Activated gamma-delta T cell (primary cell): Measurements from ENCODE around the gene NR6A1.
"Not testable (repeated sequence)": the region's sequence is repeated elsewhere in the genome, so short reads cannot be mapped to it uniquely, and the experiment has no call there.

ENCODE experiments used
- DNase-seq: peaks from one replicate; lab custom pipeline; 2025; lab: John Stamatoyannopoulos, UW

Gene NR6A1

GRCh38 chr9:124615840-124616239 is 155.3 kb downstream of the NR6A1 start:
- not testable (repeated sequence) for DNase-seq

DNA sequence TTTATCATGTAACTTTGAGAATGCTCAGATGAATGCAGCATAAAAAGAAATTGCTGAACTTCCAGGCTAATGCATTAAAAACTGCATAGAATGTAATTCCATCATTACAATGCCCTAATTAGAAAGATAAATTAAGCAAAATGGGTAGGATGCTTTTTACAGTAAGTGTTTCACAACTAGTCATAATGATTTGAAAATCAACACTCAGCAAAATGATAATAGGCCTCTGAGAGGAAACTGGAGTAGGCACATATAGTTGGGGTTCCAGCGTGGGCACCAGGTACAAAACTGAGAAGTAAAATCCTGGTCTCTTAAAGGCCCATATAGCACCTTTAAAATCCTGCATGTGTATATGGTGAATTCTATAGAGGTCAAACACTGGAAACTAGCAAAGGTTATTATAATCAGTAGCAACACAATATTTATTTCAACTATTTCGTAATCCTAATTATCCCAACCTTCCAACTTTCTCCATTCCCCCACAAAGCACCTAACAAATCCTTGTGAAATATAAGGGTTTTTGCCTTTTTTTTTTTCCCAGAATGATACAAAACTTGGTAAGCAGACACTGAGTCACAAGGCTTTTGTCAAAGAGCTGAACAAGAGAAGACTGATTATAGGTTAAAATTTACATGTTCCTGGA is 155.9 kb downstream of the NR6A1 start:
- no peak for DNase-seq

GRCh38 chr9:124613849-124614248 is 157.3 kb downstream of the NR6A1 start:
- no peak for DNase-seq

DNA sequence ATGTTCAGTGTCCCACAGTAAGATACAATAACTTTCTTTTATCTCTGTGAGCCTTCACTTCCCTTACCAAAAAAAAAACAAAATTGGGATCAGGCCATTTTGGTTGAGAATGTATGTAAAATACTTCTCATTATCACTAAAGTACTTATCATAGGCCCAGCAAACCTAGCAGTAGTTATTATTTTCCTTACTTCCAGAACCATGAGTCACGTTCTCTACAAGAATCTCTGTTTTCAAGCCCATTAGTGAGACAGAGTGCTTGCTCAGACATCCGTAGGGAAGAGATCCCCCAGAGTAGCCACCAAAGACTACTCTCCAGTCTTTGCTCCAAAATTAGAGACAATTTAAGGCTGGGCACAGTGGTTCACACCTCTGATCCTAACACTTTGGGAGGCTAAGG is 160.0 kb downstream of the NR6A1 start:
- DNase-seq = no peak

- no peak for DNase-seq
Observed at GRCh38 chr9:124606027-124606426, 165.1 kb downstream of the NR6A1 start.

DNA sequence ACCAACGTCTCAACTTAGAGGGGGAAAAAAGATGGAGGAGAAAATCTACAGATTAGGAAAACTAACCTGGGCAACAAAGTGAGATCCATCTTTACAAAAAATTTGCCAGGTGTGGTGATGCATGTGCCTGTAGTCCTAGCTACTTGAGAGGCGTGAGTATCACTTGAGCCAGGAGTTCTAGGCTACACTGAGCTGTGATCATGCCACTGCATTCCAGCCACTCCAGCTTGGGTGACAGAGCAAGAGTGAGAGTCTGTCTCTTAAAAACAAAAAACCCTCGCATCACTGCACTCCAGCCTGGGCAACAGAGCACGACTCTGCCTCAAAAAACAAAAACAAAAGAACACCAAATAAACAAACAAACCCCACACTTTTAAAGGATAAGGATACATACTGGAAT is 165.9 kb downstream of the NR6A1 start:
- DNase-seq = no peak

GRCh38 chr9:124602632-124603031 is 168.5 kb downstream of the NR6A1 start:
- no peak for DNase-seq

DNA sequence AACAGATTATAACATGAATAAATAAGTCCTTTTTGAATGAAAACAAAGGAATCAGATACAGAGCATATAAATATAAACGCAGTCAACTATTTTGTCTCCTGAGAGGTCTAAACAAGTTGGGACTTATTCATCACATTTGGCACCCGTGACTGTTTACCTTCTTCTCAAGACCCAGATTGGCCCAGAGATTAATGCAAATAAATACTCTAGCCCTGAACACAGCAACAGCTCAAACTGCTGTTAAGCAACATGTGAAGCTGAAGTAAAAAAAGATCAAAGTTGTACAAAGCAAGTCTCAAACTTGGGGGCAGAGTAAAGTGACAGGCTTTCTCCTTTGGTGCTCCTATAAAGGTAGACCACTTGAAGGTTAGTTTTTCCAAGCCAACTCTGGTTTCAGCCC is 168.9 kb downstream of the NR6A1 start:
- no peak for DNase-seq

DNA sequence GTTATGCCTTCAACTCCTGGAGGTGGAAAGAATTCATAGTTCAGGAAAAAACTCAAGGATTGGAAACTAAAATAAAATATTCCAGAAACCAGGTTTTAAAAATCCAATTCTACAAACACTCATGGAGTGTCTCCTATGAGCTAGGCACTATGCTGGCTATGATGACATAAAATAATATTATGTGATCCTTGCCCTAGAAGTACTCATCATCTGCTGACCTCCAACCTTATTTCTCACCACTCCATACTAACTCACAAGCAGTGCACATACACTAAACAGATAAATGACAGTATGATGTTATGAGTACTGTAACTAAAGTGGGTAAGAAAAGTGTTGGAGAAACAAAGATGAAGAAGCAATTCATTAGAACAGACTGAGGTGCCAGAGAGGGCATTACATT is 170.7 kb downstream of the NR6A1 start:
- no peak for DNase-seq

GRCh38 chr9:124599121-124599795 is 171.9 kb downstream of the NR6A1 start:
- DNase-seq = no peak

DNA sequence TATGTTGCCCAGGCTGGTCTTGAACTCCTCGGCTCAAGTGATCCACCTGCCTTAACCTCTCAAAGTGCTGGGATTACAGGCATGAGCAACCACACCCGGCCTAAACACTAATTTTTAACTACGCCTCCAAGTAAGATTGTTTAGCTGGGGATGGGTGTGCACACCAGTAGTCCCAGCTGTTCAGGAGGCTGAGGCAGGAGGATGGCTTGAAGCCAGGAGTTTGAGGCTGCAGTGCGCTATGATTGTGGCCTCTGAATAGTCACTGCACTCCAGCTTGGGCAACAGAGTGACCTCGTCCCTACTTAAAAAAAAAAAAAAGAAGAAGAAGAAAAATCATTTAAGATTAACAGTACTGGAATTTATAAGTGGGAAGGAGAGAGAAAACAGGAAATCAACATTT is 173.1 kb downstream of the NR6A1 start:
- DNase-seq = no peak

DNA sequence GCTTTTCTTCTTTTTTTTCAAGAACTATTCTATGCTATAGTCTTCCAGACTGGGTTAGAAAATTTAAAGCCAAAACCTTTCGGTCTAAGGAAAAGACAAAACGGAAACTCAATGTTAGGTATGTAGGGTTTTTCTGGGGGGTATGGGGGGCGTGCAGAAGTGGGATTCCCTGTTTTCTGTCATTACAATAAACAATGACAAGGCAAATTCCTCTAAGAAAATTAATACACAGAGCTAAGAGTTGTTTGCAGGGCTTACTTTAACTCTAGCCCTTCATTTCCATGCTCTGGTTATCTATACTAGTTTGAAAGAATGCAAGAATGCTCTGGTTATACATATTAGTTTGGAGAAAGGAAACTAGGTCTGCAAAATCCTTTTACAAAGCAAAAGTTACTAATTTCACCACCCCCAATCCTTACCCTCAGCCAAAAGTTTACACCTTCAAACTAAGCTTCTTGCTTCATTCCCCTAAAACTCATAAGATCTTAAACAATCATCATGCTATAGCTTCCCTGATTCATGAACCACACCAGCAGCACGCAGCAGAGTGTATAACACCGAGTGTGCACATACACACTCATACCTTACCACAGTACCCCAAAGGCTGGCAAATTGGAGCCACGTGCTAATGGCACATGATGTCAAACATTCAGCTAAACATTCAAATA is 174.8 kb downstream of the NR6A1 start:
- DNase-seq = no peak

DNA sequence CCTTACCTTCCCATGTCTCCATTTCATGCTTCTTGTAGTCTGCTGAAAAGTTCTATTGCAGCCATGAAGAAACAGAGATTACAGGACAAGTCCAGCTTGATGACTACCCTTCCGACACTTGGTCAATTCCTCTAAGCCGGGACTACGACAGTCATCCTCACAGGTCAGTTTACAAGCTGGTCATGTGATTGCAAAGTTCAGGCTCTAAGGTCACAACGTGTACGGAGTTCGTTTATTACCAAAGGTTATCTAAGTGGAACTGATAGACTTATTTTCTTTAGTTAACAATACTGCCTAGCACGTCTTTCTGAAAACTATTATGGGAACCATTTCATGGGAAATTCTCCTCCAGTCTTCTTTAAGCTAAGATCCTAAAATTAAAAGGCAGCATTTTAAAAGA is 175.4 kb downstream of the NR6A1 start:
- no peak for DNase-seq

DNA sequence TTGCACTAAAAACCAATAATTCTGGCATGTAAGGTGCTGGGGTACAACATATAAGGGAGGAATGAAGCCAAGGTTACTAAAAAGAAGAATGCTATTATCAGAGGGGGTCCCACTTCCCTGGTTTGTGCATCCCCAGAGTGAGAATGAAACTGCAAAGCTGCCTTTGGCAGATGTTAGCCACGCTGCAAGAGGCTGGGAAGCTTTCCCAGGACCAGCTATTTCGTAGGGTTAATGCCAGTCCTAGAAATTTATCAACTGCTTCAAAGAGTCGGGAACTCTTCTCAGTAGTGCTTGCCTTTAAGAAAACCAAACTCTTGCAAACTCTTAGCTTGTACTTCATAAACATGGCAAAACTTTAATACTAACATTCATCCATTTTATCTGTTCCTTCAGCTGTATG is 176.4 kb downstream of the NR6A1 start:
- no peak for DNase-seq

- DNase-seq = no peak
Observed at GRCh38 chr9:124594225-124594624, 176.9 kb downstream of the NR6A1 start.

DNA sequence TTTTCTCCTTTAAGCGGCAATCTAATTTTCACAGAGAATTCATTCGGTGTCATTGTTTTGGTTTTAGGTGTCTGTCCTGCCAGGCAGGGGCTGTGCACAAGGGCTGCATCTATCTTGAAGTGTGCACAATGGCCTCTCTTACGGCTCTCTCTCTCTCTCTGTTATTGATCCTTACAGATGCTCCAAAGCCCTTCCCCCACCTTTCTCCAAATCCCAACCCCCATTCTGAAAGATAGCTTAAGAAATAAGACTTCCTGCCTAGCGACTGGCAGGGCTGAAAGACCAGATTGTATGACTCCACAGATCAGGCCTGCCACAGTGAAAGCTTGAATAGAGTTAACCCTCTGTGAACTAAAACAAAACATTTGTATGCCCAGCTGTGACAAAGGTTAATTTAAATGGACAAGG is 177.5 kb downstream of the NR6A1 start:
- DNase-seq = no peak

DNA sequence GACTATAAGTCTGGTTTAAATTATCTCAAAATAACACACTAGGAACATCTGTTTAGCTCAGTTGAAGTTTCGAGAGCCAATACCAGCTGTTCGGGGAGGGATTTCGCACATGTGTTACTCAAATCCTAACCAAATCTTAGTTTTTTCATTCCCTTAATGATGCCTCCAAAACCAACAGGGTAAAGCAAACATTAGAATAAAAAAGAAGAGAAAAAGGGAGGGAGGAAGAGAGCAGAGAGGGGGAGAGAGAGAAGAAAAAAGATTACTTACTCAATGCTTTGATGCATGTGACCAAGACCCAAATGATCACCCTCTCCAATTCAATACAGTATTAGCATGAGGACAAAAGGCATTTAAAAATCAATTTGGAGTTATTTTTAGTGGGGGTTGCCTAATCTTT is 177.9 kb downstream of the NR6A1 start:
- no peak for DNase-seq

DNA sequence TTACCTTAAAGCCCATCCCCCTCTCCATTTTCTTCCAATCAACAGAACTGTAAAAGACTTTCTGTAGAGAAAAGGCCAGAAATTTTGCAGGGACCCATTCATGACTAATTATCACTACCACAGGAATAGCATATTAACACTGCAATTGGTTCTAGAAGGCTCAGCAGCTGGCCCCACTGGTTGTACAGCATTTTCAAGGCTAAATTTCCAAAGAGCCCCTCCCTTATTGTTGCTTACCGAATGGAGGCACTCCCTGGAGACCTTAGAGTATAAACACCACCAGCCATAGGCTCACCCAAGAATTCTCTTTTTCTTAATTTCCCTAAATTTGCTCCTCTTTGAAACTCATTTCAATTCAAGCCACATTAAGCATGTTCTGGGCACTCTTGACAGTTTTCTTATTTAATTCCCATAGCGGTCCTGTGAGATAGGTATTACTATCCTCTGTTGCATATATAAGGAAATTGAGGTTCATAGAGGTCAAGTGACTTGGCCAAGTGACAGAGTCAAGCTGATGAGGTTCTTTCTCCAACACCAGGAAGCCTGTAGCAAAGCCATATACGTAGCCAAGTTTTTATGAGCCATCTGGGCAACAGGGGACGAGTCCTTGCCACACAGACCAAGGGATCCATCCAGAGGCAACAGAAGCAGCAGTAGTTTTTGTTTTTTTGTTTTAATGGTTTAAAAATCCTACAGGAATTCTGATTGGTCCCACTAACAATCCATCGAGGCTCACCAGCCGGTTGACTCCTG is 180.0 kb downstream of the NR6A1 start:
- no peak for DNase-seq

- DNase-seq = no peak
Observed at GRCh38 chr9:124584631-124585030, 186.5 kb downstream of the NR6A1 start.

GRCh38 chr9:124583134-124583533 is 188.0 kb downstream of the NR6A1 start:
- DNase-seq = no peak

DNA sequence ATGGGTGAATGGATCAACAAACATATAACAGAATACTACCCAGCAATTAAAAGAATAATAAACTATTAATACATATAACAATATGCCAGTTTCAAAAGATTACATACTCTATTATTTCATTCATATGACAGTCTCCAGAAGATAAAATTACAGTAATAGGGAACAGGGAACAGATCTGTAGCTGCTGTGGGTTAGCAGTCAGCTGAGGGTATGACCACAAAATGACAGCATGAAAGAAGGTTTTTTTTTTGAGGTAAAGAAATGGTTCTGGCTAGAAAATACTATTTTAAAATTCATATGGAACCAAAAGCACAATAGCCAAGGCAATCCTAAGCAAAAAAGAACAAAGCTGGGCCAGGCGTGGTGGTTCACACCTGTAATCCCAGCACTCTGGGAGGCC is 190.9 kb downstream of the NR6A1 start:
- no peak for DNase-seq

GRCh38 chr9:124576751-124577150 is 194.4 kb downstream of the NR6A1 start:
- no peak for DNase-seq
